Lower leg skin (tissue), 4 donors: Measurements from ENCODE around the gene SPIRE2. TPM values are rescaled to one million over a fixed set of nuclear protein-coding genes. Genes with fewer than 3 reads are reported as not detected.

ENCODE experiments used
- DNase-seq, 2 donors: peaks; one replicate each; pipeline ENCODE4 v3.0.0-alpha.2; 2019; ENCODE audit warnings: low spot score in 2 of 2
- H3K4me3 ChIP-seq: fragments of 200-600 bp; sonication (generic); 2 replicates; pipeline ENCODE4 v1.5.1; 2017; ENCODE audit warnings: mild to moderate bottlenecking, low read depth; ENCODE audit not compliant: poor library complexity, severe bottlenecking
- POLR2A ChIP-seq, 2 donors: fragments of 450-650 bp; IDR thresholded peaks; one replicate each; pipeline ENCODE4 v1.6.1; 2016 to 2017; ENCODE audit warnings: antibody characterized with exemption in 2 of 2, mild to moderate bottlenecking in 1 of 2, moderate library complexity in 1 of 2
- WGBS, 2 donors: methylation state at CpG; one replicate each; pipeline ENCODE4 v1.1.5; 2018; 5-methylcytosine and 5-hydroxymethylcytosine counted together
- intact Hi-C: fragments of 100-400 bp; cut with DNase I; formaldehyde crosslinking; loops from one replicate; pipeline ENCODE4 v1.15.0; 2023; ENCODE audit warnings: low total_unique reads
- total RNA-seq, 4 donors: library from RNA; depleted of rRNA; stranded (reverse); fragments of >200 nt; gene quantifications; one replicate each; pipeline ENCODE4 v1.1.0, GENCODE V29; 2016
- TF ChIP-seq, protein P1 (sequence below), 3 donors: fragments of 450-650 bp; IDR thresholded peaks; one replicate each; pipeline ENCODE4 v1.5.1; 2016; ENCODE audit warnings: antibody characterized with exemption in 3 of 3, mild to moderate bottlenecking in 3 of 3, moderate library complexity in 2 of 3

The SPIRE2 gene
- total RNA-seq, 4 donors from 2014 or later, result 2.0 to 5.9 (median 3.9) TPM

DNA sequence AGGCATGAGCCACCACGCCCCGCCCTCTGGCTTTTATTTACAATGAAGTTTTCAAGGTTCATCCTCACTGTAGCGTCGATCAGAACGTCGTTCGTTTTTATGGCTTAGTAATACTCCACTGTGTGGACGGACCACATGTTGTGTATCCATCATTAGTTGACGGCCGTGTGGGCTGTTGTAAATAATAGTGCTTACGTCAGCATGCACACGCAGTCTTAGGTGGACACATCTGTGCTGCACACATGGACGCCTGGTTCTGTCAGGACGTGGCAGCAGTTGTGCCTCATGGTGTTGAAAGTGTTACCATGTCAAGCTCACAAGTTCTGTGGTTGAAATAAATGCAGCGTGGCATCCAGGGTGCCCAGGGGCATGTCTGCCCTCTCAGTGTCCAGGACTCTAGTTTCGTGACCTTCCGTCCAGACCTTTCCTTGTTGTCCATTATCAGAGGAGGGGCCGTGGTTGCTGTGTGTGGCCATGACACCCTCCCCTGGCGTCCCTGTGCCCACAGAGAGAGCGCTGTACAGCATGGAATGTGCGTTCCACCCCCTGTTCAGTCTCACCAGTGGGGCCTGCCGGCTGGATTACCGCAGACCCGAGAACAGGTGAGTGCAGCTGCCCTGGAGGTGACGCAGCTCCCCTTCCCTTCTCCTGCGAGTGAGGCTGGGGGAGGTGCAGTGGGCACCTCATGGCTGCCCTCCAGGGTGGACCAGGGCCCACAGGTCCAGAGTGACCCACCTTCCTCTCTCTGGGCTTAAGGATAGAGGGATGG lies 67.4 kb downstream of the SPIRE2 start:
- TF ChIP-seq, protein P1, sequence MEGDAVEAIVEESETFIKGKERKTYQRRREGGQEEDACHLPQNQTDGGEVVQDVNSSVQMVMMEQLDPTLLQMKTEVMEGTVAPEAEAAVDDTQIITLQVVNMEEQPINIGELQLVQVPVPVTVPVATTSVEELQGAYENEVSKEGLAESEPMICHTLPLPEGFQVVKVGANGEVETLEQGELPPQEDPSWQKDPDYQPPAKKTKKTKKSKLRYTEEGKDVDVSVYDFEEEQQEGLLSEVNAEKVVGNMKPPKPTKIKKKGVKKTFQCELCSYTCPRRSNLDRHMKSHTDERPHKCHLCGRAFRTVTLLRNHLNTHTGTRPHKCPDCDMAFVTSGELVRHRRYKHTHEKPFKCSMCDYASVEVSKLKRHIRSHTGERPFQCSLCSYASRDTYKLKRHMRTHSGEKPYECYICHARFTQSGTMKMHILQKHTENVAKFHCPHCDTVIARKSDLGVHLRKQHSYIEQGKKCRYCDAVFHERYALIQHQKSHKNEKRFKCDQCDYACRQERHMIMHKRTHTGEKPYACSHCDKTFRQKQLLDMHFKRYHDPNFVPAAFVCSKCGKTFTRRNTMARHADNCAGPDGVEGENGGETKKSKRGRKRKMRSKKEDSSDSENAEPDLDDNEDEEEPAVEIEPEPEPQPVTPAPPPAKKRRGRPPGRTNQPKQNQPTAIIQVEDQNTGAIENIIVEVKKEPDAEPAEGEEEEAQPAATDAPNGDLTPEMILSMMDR (IDR thresholded peaks at IDR 0.05), result no peak
- TF ChIP-seq POLR2A (IDR thresholded peaks at IDR 0.05), result no peak
- intact Hi-C loops, result no loop called here
- 89 to 92% methylated on average over 21 to 25 of the region's 26 CpGs for WGBS, 2 donors
- DNase-seq, result no peak
- H3K4me3 ChIP-seq, result no peak overlapping the region

DNA sequence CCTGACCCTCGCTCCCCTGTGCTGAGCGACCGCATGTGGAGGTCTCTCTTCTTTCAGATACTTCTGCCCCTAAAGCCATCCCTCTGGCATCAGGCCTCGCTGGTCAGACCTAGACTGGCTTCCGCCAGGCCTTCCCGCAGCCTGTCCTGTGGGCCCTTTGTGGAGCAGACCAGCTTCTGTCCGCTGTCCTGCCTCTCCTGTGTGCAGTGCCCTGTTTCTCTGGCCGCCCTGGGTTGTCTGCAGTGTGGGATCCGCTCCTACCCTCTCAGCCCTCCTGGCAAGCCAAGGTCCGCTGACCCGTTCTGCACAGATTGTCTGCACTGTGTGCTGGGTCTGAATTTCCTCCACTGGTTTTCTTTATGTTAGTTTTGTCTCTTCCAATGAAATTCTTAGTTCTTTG lies 68.9 kb downstream of the SPIRE2 start:
- DNase-seq, result no peak
- intact Hi-C loops, result no loop called here
- H3K4me3 ChIP-seq, result no peak overlapping the region
- TF ChIP-seq, protein P1 (IDR thresholded peaks at IDR 0.05), result no peak
- TF ChIP-seq POLR2A (IDR thresholded peaks at IDR 0.05), result no peak
- WGBS, 2 donors, result 97% methylated on average over 11 of the region's 11 CpGs

DNA sequence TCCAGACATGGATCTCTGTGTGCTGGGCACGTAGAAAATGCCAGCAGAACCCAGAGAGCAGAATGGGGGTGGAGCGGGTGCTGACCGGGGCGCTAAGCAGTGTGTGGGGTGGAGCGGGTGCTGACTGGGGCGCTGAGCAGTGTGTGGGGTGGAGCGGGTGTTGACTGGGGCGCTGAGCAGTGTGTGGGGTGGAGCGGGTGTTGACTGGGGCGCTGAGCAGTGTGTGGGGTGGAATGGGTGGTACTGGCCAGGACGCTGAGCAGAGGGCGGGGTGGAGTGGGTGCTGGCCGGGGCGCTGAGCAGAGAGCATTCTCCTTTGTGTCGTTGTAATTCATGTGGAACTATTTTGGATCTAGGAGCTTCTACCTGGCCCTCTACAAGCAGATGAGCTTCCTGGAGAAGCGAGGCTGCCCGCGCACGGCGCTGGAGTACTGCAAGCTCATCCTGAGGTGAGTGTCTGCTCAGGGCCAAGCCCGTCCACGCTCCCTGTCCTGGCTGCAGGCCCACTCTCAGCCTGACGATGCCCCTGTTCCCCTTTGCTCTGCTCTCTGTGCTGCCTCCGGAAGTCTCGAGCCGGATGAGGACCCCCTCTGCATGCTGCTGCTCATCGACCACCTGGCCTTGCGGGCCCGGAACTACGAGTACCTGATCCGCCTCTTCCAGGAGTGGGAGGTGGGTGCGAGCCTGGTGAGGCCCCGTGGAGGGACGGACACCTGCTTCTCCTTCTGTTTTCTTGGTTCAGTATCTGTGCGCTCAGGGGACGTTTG lies 70.1 kb downstream of the SPIRE2 start:
- TF ChIP-seq POLR2A (IDR thresholded peaks at IDR 0.05), result no peak
- TF ChIP-seq, protein P1 (IDR thresholded peaks at IDR 0.05), result no peak
- no peak for DNase-seq
- intact Hi-C loops, result no loop called here
- H3K4me3 ChIP-seq, result no peak overlapping the region
- WGBS, 2 donors, result 82 to 89% methylated on average over 36 of the region's 36 CpGs

DNA sequence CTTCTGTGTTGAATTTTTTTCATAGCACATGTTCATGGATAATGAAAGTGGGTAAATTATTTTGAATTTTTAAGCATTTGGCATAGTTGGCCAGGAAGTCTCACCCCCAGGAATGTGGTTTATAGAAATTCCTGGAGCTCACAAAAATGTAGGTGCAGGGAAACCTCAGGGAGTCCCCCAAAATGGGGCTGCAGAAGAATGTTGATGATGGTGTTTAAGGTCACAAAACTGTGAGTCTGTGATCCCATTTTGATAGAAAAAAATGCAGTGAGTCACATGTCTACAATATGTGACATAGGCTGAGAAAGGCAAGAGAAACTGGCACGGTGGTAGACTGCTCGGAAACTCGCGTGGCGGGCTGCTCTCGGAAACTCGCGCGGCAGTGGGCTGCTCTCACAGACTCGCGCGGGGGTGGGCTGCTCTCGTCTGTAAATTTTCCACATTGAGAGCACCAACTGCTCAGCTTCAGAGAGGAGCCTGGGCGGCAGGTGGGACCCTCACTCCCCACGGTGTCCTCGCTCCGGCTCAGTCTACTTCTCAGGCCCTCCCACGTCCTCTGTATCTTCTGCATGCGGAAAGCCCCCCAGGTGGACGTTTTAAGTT lies 71.7 kb downstream of the SPIRE2 start:
- WGBS, 2 donors, result 89 to 95% methylated on average over 20 of the region's 20 CpGs
- TF ChIP-seq POLR2A (IDR thresholded peaks at IDR 0.05), result no peak
- TF ChIP-seq, protein P1 (IDR thresholded peaks at IDR 0.05), result no peak
- no peak overlapping the region for H3K4me3 ChIP-seq
- DNase-seq, result no peak
- intact Hi-C loops, result no loop called here

DNA sequence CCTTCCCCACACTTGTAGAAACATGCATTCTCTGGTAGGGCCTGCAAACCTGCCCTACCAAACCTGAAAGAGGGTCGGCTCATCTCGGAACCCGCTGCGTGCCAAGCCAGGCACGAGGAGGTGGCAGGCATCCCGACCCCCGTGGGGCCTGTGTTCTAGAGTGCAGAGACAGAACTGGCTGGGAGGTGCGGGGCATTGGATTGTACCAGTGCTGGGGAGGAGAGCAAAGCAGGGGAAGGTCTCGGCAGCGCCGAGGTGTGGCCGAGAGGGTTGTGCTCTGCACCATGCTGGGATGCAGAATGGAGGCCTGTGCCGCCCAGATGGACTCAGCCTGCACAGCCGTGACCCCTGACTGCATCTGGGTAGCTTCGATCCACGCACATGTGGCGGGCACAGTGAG lies 72.6 kb downstream of the SPIRE2 start:
- 89 to 94% methylated on average over 17 of the region's 17 CpGs for WGBS, 2 donors
- TF ChIP-seq, protein P1 (IDR thresholded peaks at IDR 0.05), result no peak
- no peak for TF ChIP-seq POLR2A (IDR thresholded peaks at IDR 0.05)
- no peak for DNase-seq
- no peak overlapping the region for H3K4me3 ChIP-seq
- intact Hi-C loops, result no loop called here
